ENCODE data around the gene BRD3.

BRD3 gene

DNA sequence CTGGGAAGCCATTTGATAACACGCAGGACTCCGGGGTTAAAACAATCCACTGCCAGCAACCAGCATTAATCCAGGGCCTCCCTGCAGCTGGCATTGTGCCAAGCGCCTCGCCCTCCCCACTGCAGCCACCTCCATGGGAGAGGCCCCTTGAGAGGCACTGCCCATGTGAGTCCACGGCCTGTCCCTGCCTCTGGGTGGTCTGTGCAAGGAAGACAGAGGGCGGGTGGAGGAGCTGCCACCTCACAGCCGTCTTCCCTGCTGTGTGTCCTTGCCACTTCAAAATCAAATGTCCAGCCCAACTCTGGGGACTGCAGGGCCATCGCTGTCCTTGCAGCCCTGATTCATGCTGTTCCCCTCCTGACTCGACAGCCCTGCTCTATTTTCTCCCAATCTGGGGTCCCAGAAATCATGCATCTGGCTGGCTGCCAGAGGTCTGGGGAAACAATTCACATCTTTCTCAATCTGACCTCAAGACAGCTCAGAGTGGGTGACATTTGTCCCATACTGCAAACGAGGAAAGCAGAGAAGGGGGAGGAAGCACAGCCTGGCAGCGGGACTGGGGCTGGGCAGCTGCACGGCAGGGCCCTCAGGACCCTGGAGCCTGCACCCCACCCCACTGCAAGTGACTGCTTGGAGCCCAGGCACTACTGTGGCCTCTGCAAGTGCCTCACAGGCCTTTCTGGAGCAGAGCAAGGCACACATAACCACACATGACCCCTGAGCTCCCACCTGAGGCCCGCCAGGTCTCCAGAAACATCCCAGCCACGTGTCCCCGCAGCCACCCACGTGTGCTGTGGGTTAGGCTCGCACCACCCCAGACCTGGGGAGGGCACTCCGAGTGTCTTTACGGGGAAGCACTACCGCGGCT lies 26.8 kb downstream of the BRD3 start:
- H3K4me3 ChIP-seq (ENCODE audit: low read length): no peak overlapping the region
- DNase-seq (ENCODE audit: low read depth): no peak
- TF ChIP-seq, protein P1, sequence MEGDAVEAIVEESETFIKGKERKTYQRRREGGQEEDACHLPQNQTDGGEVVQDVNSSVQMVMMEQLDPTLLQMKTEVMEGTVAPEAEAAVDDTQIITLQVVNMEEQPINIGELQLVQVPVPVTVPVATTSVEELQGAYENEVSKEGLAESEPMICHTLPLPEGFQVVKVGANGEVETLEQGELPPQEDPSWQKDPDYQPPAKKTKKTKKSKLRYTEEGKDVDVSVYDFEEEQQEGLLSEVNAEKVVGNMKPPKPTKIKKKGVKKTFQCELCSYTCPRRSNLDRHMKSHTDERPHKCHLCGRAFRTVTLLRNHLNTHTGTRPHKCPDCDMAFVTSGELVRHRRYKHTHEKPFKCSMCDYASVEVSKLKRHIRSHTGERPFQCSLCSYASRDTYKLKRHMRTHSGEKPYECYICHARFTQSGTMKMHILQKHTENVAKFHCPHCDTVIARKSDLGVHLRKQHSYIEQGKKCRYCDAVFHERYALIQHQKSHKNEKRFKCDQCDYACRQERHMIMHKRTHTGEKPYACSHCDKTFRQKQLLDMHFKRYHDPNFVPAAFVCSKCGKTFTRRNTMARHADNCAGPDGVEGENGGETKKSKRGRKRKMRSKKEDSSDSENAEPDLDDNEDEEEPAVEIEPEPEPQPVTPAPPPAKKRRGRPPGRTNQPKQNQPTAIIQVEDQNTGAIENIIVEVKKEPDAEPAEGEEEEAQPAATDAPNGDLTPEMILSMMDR (conservative IDR thresholded peaks at IDR 0.05; ENCODE audit: low read depth, low read length): no peak

DNA sequence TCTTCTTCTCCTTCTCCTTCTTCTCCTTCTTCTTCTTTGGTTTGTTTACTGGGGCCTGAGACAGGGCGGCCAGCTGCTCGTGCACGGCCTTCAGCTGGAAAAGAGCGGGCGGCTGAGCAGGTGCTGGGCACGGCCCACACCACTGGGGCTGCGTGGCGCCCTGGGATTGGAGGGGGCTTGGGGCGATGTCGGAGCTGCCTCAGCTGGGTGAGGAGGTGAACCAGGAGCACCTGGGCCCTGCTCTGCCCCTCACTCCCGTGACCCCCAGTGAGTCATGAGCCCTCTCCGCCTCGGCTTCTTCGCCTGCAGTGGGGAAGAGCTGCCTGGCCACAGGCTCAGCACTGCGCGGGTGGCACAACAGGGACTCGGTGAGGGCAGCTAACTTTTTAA lies 27.7 kb downstream of the BRD3 start:
- TF ChIP-seq, protein P1 (conservative IDR thresholded peaks at IDR 0.05; ENCODE audit: low read depth, low read length): no peak
- H3K4me3 ChIP-seq (ENCODE audit: low read length): no peak overlapping the region
- no peak for DNase-seq (ENCODE audit: low read depth)

DNA sequence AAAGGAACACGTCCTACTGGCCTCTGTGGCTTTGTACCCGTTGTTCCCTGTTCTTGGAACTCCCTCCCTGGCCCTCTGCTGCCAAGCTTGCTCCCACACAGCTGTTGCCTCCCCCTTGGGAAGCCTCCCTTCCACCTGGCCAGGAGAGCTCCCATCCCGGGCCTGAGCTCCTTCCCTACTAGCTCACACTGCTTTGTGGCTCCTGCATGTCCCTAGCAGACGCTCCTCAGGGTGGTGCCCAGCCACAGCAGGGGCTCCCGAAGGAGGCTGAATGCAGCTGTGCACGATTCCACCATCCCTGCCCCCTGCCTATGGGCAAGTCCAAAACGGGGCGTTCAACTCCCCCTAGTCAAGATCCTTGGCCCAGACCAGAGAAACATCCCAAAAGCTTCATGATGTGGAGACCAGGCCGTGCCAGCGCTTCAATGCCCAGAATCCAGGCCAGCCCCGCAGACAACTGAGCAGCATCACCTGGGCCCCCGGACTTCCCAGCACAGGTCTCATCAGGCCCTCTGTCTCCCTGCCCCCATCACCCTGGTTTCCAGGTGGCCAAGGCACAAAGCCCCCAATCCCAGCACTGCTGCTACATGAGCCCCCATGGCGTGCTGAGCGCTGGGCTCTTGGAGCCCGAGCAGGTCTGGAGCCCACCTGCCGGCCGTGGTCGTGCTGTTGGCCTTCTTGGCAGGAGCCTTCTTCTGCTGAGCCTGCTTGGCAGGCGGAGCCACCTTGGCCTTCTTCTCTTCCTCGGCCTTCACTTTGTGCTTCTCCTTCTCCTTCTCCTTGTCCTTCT lies 28.2 kb downstream of the BRD3 start:
- TF ChIP-seq, protein P1 (conservative IDR thresholded peaks at IDR 0.05; ENCODE audit: low read depth, low read length): no peak
- no peak for DNase-seq (ENCODE audit: low read depth)
- no peak overlapping the region for H3K4me3 ChIP-seq (ENCODE audit: low read length)

DNA sequence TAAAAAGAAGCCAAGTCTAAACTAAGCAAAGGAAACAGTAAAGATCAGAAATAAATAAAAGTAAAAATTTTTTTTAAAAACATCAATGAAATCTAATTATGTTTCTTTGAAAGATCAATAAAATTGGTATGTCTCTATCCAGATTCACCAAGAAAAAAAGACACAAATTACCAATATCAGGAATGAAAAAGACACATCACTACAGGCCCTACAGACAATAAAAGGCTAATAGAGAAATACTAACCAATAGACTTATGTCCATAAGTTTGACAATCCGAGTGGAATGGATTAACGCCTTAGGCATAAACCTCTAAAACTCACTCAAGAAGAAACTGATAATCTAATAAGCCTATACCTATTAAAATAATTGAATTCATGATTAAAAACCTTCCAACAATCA lies 30.2 kb downstream of the BRD3 start:
- no peak for DNase-seq (ENCODE audit: low read depth)
- TF ChIP-seq, protein P1 (conservative IDR thresholded peaks at IDR 0.05; ENCODE audit: low read depth, low read length): no peak
- H3K4me3 ChIP-seq (ENCODE audit: low read length): no peak overlapping the region

DNA sequence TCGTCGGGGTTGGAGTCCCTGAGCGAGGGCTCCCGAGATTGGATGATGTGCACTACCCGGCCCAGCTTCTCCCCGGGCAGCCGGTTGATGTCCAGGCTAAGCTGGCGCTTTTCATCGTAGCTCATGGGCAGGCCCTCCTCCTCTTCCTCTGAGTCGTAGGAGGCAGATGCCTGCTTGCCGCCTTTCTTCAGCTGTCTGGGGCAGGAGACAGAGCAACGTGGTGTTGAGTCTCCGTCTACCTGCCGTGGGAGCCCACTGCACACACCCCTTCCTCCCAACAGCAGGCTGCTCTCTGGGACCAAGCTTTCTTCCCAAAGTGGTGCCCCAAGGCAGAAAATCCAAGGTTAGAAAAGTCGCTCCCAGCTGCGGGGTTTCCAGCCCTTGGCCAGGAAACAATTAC lies 31.7 kb downstream of the BRD3 start:
- no peak for DNase-seq (ENCODE audit: low read depth)
- no peak overlapping the region for H3K4me3 ChIP-seq (ENCODE audit: low read length)
- TF ChIP-seq, protein P1 (conservative IDR thresholded peaks at IDR 0.05; ENCODE audit: low read depth, low read length): no peak

DNA sequence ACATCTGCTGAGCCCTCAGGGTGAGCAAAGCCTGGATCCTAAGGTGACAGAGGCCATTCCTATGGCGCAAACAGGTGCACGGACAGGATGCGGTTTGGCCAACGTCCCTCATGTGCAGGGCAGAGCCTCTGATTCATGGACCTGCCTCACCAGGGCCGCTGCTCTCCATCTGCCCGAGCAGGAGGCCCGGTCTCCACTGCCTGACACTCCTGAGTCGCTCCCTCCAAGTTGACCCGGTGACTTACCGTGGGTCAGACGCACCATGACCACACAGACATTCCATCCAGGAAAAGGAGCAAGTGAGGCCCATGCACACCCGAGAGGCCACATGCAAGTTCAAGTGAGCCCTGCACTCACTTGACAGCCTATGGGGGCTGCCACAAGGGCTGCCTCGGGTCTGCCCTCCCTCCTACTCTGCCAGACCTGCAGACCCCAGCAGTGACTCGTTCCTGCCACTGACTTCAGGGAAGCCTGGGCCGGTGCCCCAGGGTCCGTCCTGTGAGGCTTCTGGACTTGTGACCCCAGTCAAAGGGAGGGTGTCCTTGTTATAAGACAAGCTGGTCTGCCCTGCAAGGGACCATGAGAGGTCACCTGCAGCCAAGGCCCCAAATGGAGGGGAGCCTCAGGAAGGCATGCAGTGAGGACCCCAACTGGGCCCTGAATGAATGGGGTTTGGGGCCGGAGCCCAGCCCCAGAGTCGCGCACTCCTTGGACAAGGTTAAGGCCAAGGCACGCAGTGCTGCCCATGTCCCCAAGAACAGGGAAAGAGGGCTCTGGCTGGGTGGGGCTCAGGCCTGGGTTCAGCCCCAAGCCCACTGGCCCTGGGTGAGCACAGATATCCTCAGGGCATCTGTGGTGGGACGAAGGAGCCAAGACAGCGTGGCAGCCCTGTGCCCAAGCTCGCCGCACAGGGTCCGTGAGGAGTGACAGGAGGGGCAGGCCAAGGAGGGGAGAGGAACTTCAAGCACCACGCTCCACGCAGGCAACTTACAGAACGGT lies 32.5 kb downstream of the BRD3 start:
- H3K4me3 ChIP-seq (ENCODE audit: low read length): no peak overlapping the region
- TF ChIP-seq, protein P1 (conservative IDR thresholded peaks at IDR 0.05; ENCODE audit: low read depth, low read length): no peak
- DNase-seq (ENCODE audit: low read depth): no peak

Data from retinal pigment epithelial cell (primary cell).